ENCODE measurements around the gene DLEC1. TPM values are rescaled to one million over a fixed set of nuclear protein-coding genes. Genes with fewer than 3 reads are reported as not detected.

DLEC1 gene
- total and polyA plus RNA-seq, 2 donors from 2014 or later: 0.52 to 3.3 TPM

GRCh38 chr3:37992271-37993066 lies 46.5 kb upstream of the DLEC1 start:
- no peaks in the 10 kb centered on the region for H3K9me3 ChIP-seq (ENCODE audit: control insufficient read depth in 2 of 3, insufficient read depth in 1 of 3, low read length in 3 of 3)
- no peaks in the 10 kb centered on the region for H3K27me3 ChIP-seq (ENCODE audit: control insufficient read depth, insufficient read depth, low read length)
- intact Hi-C loops (cut with DNase I): no loop called here
- no peak for TF ChIP-seq CTCF (IDR thresholded peaks at IDR 0.05; ENCODE audit: borderline replicate concordance, extremely low read depth, insufficient read depth)
- H3K9ac ChIP-seq (ENCODE audit: low read length in 3 of 3): no peak overlapping the region
- no peak overlapping the region for H3K27ac ChIP-seq (ENCODE audit: low read depth in 2 of 2, low read length in 2 of 2)
- no peaks in the 10 kb centered on the region for H3K36me3 ChIP-seq (ENCODE audit: control insufficient read depth in 2 of 3, insufficient read depth in 3 of 3, low read length in 3 of 3)
- H3K4me3 ChIP-seq (ENCODE audit: low read length in 3 of 3): no peak overlapping the region
- peaks cover 0 to 12% (median 0%) of the 10 kb centered on the region in 3 donors for H3K4me1 ChIP-seq (ENCODE audit: control insufficient read depth in 2 of 3, insufficient read depth in 2 of 3, low read depth in 1 of 3, low read length in 3 of 3)
- FAIRE-seq: no peak
- DNase-seq: peak in 1 of 5 donors; percentile 41

GRCh38 chr3:37993067-37993455 lies 45.9 kb upstream of the DLEC1 start:
- H3K4me1 ChIP-seq (ENCODE audit: control insufficient read depth in 2 of 3, insufficient read depth in 2 of 3, low read depth in 1 of 3, low read length in 3 of 3): peaks cover 0 to 13% (median 1%) of the 10 kb centered on the region in 3 donors
- H3K9me3 ChIP-seq (ENCODE audit: control insufficient read depth in 2 of 3, insufficient read depth in 1 of 3, low read length in 3 of 3): no peaks in the 10 kb centered on the region
- H3K36me3 ChIP-seq (ENCODE audit: control insufficient read depth in 2 of 3, insufficient read depth in 3 of 3, low read length in 3 of 3): no peaks in the 10 kb centered on the region
- intact Hi-C loops (cut with DNase I): no loop called here
- DNase-seq (no peak), FAIRE-seq (no peak)
- H3K27ac ChIP-seq (ENCODE audit: low read depth in 2 of 2, low read length in 2 of 2): no peak overlapping the region
- no peaks in the 10 kb centered on the region for H3K27me3 ChIP-seq (ENCODE audit: control insufficient read depth, insufficient read depth, low read length)
- no peak for TF ChIP-seq CTCF (IDR thresholded peaks at IDR 0.05; ENCODE audit: borderline replicate concordance, extremely low read depth, insufficient read depth)
- no peak overlapping the region for H3K9ac ChIP-seq (ENCODE audit: low read length in 3 of 3)
- no peak overlapping the region for H3K4me3 ChIP-seq (ENCODE audit: low read length in 3 of 3)

- intact Hi-C loops (cut with DNase I): no loop called here
- TF ChIP-seq CTCF (IDR thresholded peaks at IDR 0.05; ENCODE audit: borderline replicate concordance, extremely low read depth, insufficient read depth): no peak
Measured at GRCh38 chr3:37993460-37993819, 45.6 kb upstream of the DLEC1 start.

More at GRCh38 chr3:37993460-37993819, 45.6 kb upstream of the DLEC1 start:
- Histone ChIP-seq H3K27ac (ENCODE audit: low read depth in 2 of 2, low read length in 2 of 2) (peak overlapping the region in 1 of 2 donors; percentile 40), H3K9me3 (ENCODE audit: control insufficient read depth in 2 of 3, insufficient read depth in 1 of 3, low read length in 3 of 3) (no peaks in the 10 kb centered on the region), H3K9ac (ENCODE audit: low read length in 3 of 3) (peak overlapping the region in 2 of 3 donors; percentile 76 to 78), H3K4me1 (ENCODE audit: control insufficient read depth in 2 of 3, insufficient read depth in 2 of 3, low read depth in 1 of 3, low read length in 3 of 3) (peaks cover 0 to 17% (median 5%) of the 10 kb centered on the region in 3 donors), H3K36me3 (ENCODE audit: control insufficient read depth in 2 of 3, insufficient read depth in 3 of 3, low read length in 3 of 3) (no peaks in the 10 kb centered on the region), H3K4me3 (ENCODE audit: low read length in 3 of 3) (peak overlapping the region; percentile 69 to 81 (median 72)), H3K27me3 (ENCODE audit: control insufficient read depth, insufficient read depth, low read length) (no peaks in the 10 kb centered on the region)
- FAIRE-seq (no peak), DNase-seq (no peak)

Data from kidney (tissue), 14 donors.